Heart right ventricle (tissue), 16 donors: ENCODE data around the gene PI4KA. TPM values are rescaled to one million over a fixed set of nuclear protein-coding genes. Genes with fewer than 3 reads are reported as not detected.
A peak's percentile ranks its signal among the peaks of the same experiment; 100 is the strongest.

ENCODE experiments used
- ATAC-seq, 8 donors: fragments of 200-7000 bp; cut with Tn5 transposase; one replicate each; pipeline ENCODE4 v1.9.1; 2020; ENCODE audit warnings: mild to moderate bottlenecking in 8 of 8, moderate library complexity in 8 of 8, moderate number of reproducible peaks in 1 of 8
- DNase-seq, 2 donors: peaks; one replicate each; pipeline ENCODE4 v3.0.0-alpha.2; 2020
- H3K27ac ChIP-seq, 10 donors: fragments of 200-600 bp; sonication (generic) in 2 of 10; one replicate each; pipeline versions ENCODE4 v1.5.0 to v1.8.0; 2020 to 2022; ENCODE audit warnings: mild to moderate bottlenecking in 3 of 10
- H3K27me3 ChIP-seq, 7 donors: fragments of 200-600 bp; one replicate each; pipeline ENCODE4 v1.8.0; 2021 to 2022; ENCODE audit warnings: mild to moderate bottlenecking in 2 of 7
- H3K36me3 ChIP-seq, 9 donors: fragments of 200-600 bp; sonication (generic) in 1 of 9; one replicate each; pipeline versions ENCODE4 v1.5.0 to v1.8.0; 2020 to 2022; ENCODE audit warnings: mild to moderate bottlenecking in 2 of 9
- H3K4me1 ChIP-seq, 9 donors: fragments of 200-600 bp; sonication (generic) in 1 of 9; one replicate each; pipeline versions ENCODE4 v1.5.0 to v1.8.0; 2020 to 2022; ENCODE audit warnings: mild to moderate bottlenecking in 4 of 9
- H3K4me3 ChIP-seq, 10 donors: fragments of 200-600 bp; sonication (generic) in 2 of 10; one replicate each; pipeline versions ENCODE4 v1.5.0 to v1.8.0; 2020 to 2022; ENCODE audit warnings: mild to moderate bottlenecking in 7 of 10, moderate library complexity in 2 of 10
- H3K9me3 ChIP-seq, 11 donors: fragments of 200-600 bp in 10 of 11; sonication (generic) in 2 of 11; one replicate each; pipeline versions ENCODE4 v1.5.0 to v1.8.0; 2013 to 2022; ENCODE audit warnings: mild to moderate bottlenecking in 2 of 11, control low read depth in 1 of 11, moderate library complexity in 1 of 11
- CTCF ChIP-seq, 9 donors: fragments of 200-600 bp; sonication (generic) in 2 of 9; IDR thresholded peaks; one replicate each; pipeline versions ENCODE4 v1.5.0 to v1.8.0; 2021 to 2022; ENCODE audit warnings: antibody characterized with exemption in 9 of 9, mild to moderate bottlenecking in 5 of 9, moderate library complexity in 1 of 9
- WGBS, 2 donors: extraction: QIAGEN DNeasy Blood & Tissue Kit; methylation state at CpG; one replicate each; pipeline ENCODE4 v1.1.7; 2013; ENCODE audit warnings: inconsistent platforms in 1 of 2; 5-methylcytosine and 5-hydroxymethylcytosine counted together
- intact Hi-C, 10 donors: fragments of 100-400 bp; cut with DNase I; formaldehyde crosslinking; loops; one replicate each; pipeline versions ENCODE4 v1.11.1 to v1.14.2; 2022
- polyA plus RNA-seq, 2 donors: library from polyadenylated mRNA; stranded (reverse); fragments of 200-250 nt; gene quantifications; one replicate each; pipeline ENCODE4 v1.2.3, GENCODE V29; 2013
- total RNA-seq, 10 donors: library from RNA; stranded (reverse); fragmentation: NEBNext Ultra II Directional in 3 of 10; extraction: Animal tissue kit (Norgen Biotek cat#: 25700) in 3 of 10; gene quantifications; one replicate each; pipeline versions ENCODE4 v1.2.1 to v1.2.4, GENCODE V29; 2021 to 2023
- donor health status: Arrhythmogenic right ventricular cardiomyopathy.
- donor health status: ischemic (EF 13 %, LVEDD 7.1; RV severe dilation, severe dysfunction).
- donor health status: healthy with polysubstance abuse.
- donor health status: DM: no; HTN: yes; CAD: no.
- donor health status: DM: no; HTN: no; CAD: no.
- donor health status: ischemic (EF 25% LVEDD 6.9; RV normal size, moderate dysfunction).
- donor health status: ischemic (EF 25% LVEDD 5.7; RV mildly dilated, moderate dysfunction).
- donor health status: healthy.
- donor health status: DM: yes; HTN: yes; CAD: no.
- donor health status: Ischemic cardiomyopathy.
- donor health status: ischemic (EF 35%, LVEDD 5.7; RV mildly dilated, moderate dysfunction).
- donor health status: nonischemic (EF 11% LVEDD 7.7; RV severe dilation, severe dysfunction).
- donor health status: DM: yes; HTN: yes; CAD: no.
- donor health status: PGD.
- donor health status: ischemic (EF 29% LVEDD 5.4; RV normal size, mild dysfunction).
- donor health status: nonischemic (EF 23%, LVEDD 6.1; RV moderate dilation, normal function).

The PI4KA gene
- total and polyA plus RNA-seq, 12 donors: 32.3 to 55.2 (median 39.4) TPM

- H3K9me3 ChIP-seq: no peaks in the 10 kb centered on the region
- intact Hi-C loops: no loop called here
- H3K4me1 ChIP-seq: peaks cover 0 to 4% (median 0%) of the 10 kb centered on the region in 9 donors
- WGBS, 2 donors: 82 to 89% methylated on average over 3 of the region's 3 CpGs
- no peak overlapping the region for H3K4me3 ChIP-seq
- peaks cover 0 to 96% (median 39%) of the 10 kb centered on the region in 9 donors for H3K36me3 ChIP-seq
- H3K27ac ChIP-seq: no peak overlapping the region
- no peak for TF ChIP-seq CTCF (IDR thresholded peaks at IDR 0.05)
- no peak for DNase-seq
- no peaks in the 10 kb centered on the region for H3K27me3 ChIP-seq
- peak in 2 of 8 donors; percentile 22 to 31 for ATAC-seq
Observed at GRCh38 chr22:20792966-20793728, 65.5 kb downstream of the PI4KA start.

- ATAC-seq: peak in 4 of 8 donors; percentile 23 to 34 (median 30)
- 92 to 94% methylated on average over 12 of the region's 12 CpGs for WGBS, 2 donors
- no peak for TF ChIP-seq CTCF (IDR thresholded peaks at IDR 0.05)
Observed at GRCh38 chr22:20792221-20792965, 66.2 kb downstream of the PI4KA start.

DNA sequence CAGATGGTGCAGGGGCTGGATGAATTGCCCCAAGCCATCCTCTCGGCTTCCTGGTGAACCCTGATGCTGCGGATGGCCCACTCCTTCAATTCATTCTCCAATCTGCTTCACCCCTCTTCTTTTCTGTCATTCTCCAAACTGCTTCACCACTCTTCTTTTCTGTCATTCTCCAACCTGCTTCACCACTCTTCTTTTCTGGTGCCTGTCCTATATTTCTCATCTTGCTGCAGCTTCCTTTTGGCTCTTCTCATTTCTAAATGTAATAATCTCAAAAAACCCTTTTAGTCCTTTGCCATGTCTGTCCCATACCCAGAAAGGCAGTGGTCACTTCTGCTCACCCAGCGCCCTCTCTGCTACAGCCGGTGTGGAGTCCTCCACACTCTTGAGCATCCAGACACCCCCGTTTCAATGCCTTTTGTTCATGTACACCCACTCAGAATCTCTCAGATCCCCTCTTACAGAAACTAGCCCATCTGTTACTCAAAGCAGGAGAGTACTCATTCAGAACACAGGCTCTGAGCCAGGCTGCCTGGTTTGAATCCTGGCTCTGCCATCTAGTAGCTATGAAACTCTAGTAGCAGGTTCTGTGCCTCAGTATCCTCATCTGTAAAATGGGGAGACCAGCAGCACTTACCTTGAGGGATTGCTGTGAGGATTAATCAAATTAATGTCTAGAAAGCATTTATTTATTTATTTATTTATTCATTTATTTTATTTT is 69.8 kb downstream of the PI4KA start:
- DNase-seq: no peak
- no peaks in the 10 kb centered on the region for H3K9me3 ChIP-seq
- TF ChIP-seq CTCF (IDR thresholded peaks at IDR 0.05): no peak
- no peak overlapping the region for H3K27ac ChIP-seq
- peaks cover 0 to 29% (median 11%) of the 10 kb centered on the region in 9 donors for H3K4me1 ChIP-seq
- no peak overlapping the region for H3K4me3 ChIP-seq
- peaks cover 0 to 81% (median 23%) of the 10 kb centered on the region in 9 donors for H3K36me3 ChIP-seq
- H3K27me3 ChIP-seq: no peaks in the 10 kb centered on the region
- intact Hi-C loops: loop anchor here in 1 of 10 donors (10.0 kb wide), 1 partner anchor 66 kb away; the partner anchor contains the start of genes PI4KA and SNAP29
- no peak for ATAC-seq
- 95 to 98% methylated on average over 5 of the region's 5 CpGs for WGBS, 2 donors

More at GRCh38 chr22:20792221-20792965, 66.2 kb downstream of the PI4KA start:
- peaks cover 0 to 11% (median 4%) of the 10 kb centered on the region in 9 donors for H3K4me1 ChIP-seq
- no peak overlapping the region for H3K27ac ChIP-seq
- no peak for DNase-seq
- no peaks in the 10 kb centered on the region for H3K27me3 ChIP-seq
- intact Hi-C loops: no loop called here
- no peaks in the 10 kb centered on the region for H3K9me3 ChIP-seq
- H3K4me3 ChIP-seq: no peak overlapping the region
- H3K36me3 ChIP-seq: peaks cover 0 to 96% (median 40%) of the 10 kb centered on the region in 9 donors
